SW480 (cell line): ENCODE measurements around the gene ARMH1.
A peak's percentile ranks its signal among the peaks of the same experiment; 100 is the strongest.
"Not testable (repeated sequence)": the region's sequence is repeated elsewhere in the genome, so short reads cannot be mapped to it uniquely, and the experiment has no call there.

Experiments
- DNase-seq: peaks from one replicate; pipeline ENCODE4 v3.0.0-alpha.2; 2016; ENCODE audit warnings: low spot score

The ARMH1 gene

GRCh38 chr1:44645476-44646244, 28.9 kb upstream of the ARMH1 start:
- DNase-seq, result no peak

- DNase-seq, result no peak
Observed at GRCh38 chr1:44646261-44647110, 28.0 kb upstream of the ARMH1 start.

- DNase-seq, result no peak
Observed at GRCh38 chr1:44647896-44648295, 26.6 kb upstream of the ARMH1 start.

- no peak for DNase-seq
Observed at GRCh38 chr1:44648529-44649250, 25.8 kb upstream of the ARMH1 start.

- DNase-seq, result no peak
Observed at GRCh38 chr1:44649788-44650158, 24.7 kb upstream of the ARMH1 start.

GRCh38 chr1:44650159-44650831, 24.2 kb upstream of the ARMH1 start:
- no peak for DNase-seq

- no peak for DNase-seq
Observed at GRCh38 chr1:44651069-44651468, 23.4 kb upstream of the ARMH1 start.

GRCh38 chr1:44652445-44653106, 21.9 kb upstream of the ARMH1 start:
- peak; percentile 46 for DNase-seq

- DNase-seq, result no peak
Observed at GRCh38 chr1:44653107-44653964, 21.2 kb upstream of the ARMH1 start.

- DNase-seq, result no peak
Observed at GRCh38 chr1:44654621-44655187, 19.8 kb upstream of the ARMH1 start.

GRCh38 chr1:44655609-44656008, 18.9 kb upstream of the ARMH1 start:
- peak; percentile 23 for DNase-seq

GRCh38 chr1:44659566-44659965, 14.9 kb upstream of the ARMH1 start:
- DNase-seq, result no peak

GRCh38 chr1:44660176-44660575, 14.3 kb upstream of the ARMH1 start:
- DNase-seq, result no peak

GRCh38 chr1:44661781-44662682, 12.5 kb upstream of the ARMH1 start:
- DNase-seq, result no peak

GRCh38 chr1:44662683-44663030, 11.9 kb upstream of the ARMH1 start:
- no peak for DNase-seq

GRCh38 chr1:44663417-44663816, 11.1 kb upstream of the ARMH1 start:
- DNase-seq, result no peak

- no peak for DNase-seq
Observed at GRCh38 chr1:44664730-44665370, 9.7 kb upstream of the ARMH1 start.

- not testable (repeated sequence) for DNase-seq
Observed at GRCh38 chr1:44666719-44667118, 7.8 kb upstream of the ARMH1 start.
